ENCODE data around the gene ASCL5.

DNA sequence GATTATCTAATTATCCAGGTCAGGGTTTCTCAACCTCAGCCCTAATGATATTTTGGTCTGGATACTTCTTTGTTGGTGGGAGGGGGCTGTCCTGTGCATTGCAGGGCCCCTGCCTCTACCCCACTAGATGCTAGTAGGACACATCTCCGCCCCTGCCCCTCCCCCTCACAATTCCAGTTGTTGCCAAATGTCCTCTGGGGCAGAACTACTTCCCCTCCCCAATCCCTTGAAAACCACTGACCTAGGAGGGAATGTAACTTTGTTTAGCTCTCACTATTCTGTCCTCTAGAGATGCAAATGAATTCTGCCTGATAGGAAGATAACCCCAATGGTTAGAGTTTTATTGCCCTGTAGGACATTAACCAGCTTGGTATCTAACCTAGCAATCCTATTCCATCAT is 22.8 kb downstream of the ASCL5 start:
- TF ChIP-seq CTCF (IDR thresholded peaks at IDR 0.05; ENCODE audit: low read depth, low read length) (no peak), MYC (IDR thresholded peaks at IDR 0.05; ENCODE audit: low read depth, low read length) (no peak), MAX (IDR thresholded peaks at IDR 0.05; ENCODE audit: low read depth, low read length) (no peak), POLR2A (IDR thresholded peaks at IDR 0.05; ENCODE audit: extremely low read depth, insufficient read length) (no peak)

Data from NB4 (cell line).